HepG2 (cell line): ENCODE data around the gene TMEM183A. TPM values are rescaled to one million over a fixed set of nuclear protein-coding genes. Genes with fewer than 3 reads are reported as not detected.

Source experiments
- ARNTL ChIP-seq: sonication (generic); formaldehyde crosslinking; IDR thresholded peaks from 2 replicates; pipeline ENCODE4 v1.4.0; 2020; ENCODE audit warnings: mild to moderate bottlenecking, missing genetic modification reagents
- CBFB ChIP-seq: sonication (generic); formaldehyde crosslinking; IDR thresholded peaks from 2 replicates; pipeline ENCODE4 v1.4.0; 2020; ENCODE audit warnings: missing genetic modification reagents
- CCDC6 ChIP-seq: sonication (generic); formaldehyde crosslinking; IDR thresholded peaks from 2 replicates; pipeline ENCODE4 v1.8.1; 2022; ENCODE audit warnings: mild to moderate bottlenecking, missing genetic modification reagents, moderate library complexity
- GABPB1 ChIP-seq: IDR thresholded peaks from 2 replicates; pipeline ENCODE4 v1.6.1; 2016; ENCODE audit warnings: mild to moderate bottlenecking, missing genetic modification reagents, moderate library complexity, missing compliant biosample characterization
- KDM2A ChIP-seq: sonication (generic); formaldehyde crosslinking; IDR thresholded peaks from 2 replicates; pipeline ENCODE4 v1.4.0; 2020; ENCODE audit warnings: low read depth, missing genetic modification reagents, borderline replicate concordance
- MTERF4 ChIP-seq: sonication (generic); formaldehyde crosslinking; IDR thresholded peaks from 2 replicates; pipeline ENCODE4 v1.8.0; 2023; ENCODE audit warnings: mild to moderate bottlenecking, missing genetic modification reagents
- NBN ChIP-seq: fragments of 450-650 bp; conservative IDR thresholded peaks from 2 replicates; pipeline ENCODE4 v1.6.1; 2017
- NFAT5 ChIP-seq: sonication (generic); formaldehyde crosslinking; IDR thresholded peaks from 2 replicates; pipeline ENCODE4 v1.4.0; 2020; ENCODE audit warnings: missing genetic modification reagents
- NR2F1 ChIP-seq, 2 experiments: fragments of 450-650 bp in 1 of 2; formaldehyde crosslinking in 1 of 2; IDR thresholded peaks; 2 replicates each; pipeline versions ENCODE4 v1.5.0 to v1.6.1; 2016 to 2020; ENCODE audit warnings: mild to moderate bottlenecking in 1 of 2, missing compliant biosample characterization in 1 of 2, missing genetic modification reagents in 1 of 2, moderate library complexity in 1 of 2
- NR3C1 ChIP-seq: sonication (generic); formaldehyde crosslinking; IDR thresholded peaks from 2 replicates; pipeline ENCODE4 v1.4.0; 2020; ENCODE audit warnings: missing genetic modification reagents
- RBFOX2 ChIP-seq: fragments of 200-400 bp; formaldehyde crosslinking; IDR thresholded peaks from 2 replicates; pipeline ENCODE4 v1.6.1; 2017; ENCODE audit warnings: low read depth, mild to moderate bottlenecking, low read length
- TCF7L2 ChIP-seq: IDR thresholded peaks from 2 replicates; pipeline ENCODE4 v1.6.1; 2011; ENCODE audit warnings: mild to moderate bottlenecking, low read depth, low read length, moderate library complexity
- TFDP2 ChIP-seq: sonication (generic); formaldehyde crosslinking; IDR thresholded peaks from 2 replicates; pipeline ENCODE4 v1.4.0; 2020; ENCODE audit warnings: missing genetic modification reagents
- TGIF2 ChIP-seq: IDR thresholded peaks from 2 replicates; pipeline ENCODE4 v1.6.1; 2016; ENCODE audit warnings: control low read depth, missing compliant biosample characterization
- ZBTB38 ChIP-seq: sonication (generic); formaldehyde crosslinking; IDR thresholded peaks from 2 replicates; pipeline ENCODE4 v1.5.1; 2020; ENCODE audit warnings: mild to moderate bottlenecking, missing genetic modification reagents
- ZBTB39 ChIP-seq: sonication (generic); formaldehyde crosslinking; IDR thresholded peaks from 2 replicates; pipeline ENCODE4 v1.5.0; 2020; ENCODE audit warnings: missing genetic modification reagents
- ZNF280B ChIP-seq: sonication (generic); formaldehyde crosslinking; IDR thresholded peaks from 2 replicates; pipeline ENCODE4 v1.5.0; 2020; ENCODE audit warnings: missing genetic modification reagents, mild to moderate bottlenecking, borderline replicate concordance
- polyA plus RNA-seq, 8 experiments: library from polyadenylated mRNA; depleted of rRNA in 3 of 8; stranded (reverse) in 7 of 8; unstranded in 1 of 8; fragments of >200 nt; fragmentation: Illumina TruSeq in 4 of 8; extraction: Trizol in 4 of 8; gene quantifications; 2 replicates each; pipeline versions ENCODE4 v1.2.1 to v1.2.3, GENCODE V29; 2011 to 2016; ENCODE audit warnings: low read depth in 4 of 8, missing spikeins in 1 of 8, mixed read lengths in 1 of 8; ENCODE audit not compliant: insufficient read depth in 1 of 8
- total RNA-seq, 5 experiments: library from RNA; depleted of rRNA; stranded (reverse); fragments of >200 nt; fragmentation: Illumina TruSeq; extraction: Trizol; gene quantifications; 2 replicates each; pipeline ENCODE4 v1.2.3, GENCODE V29; 2016; ENCODE audit warnings: low read depth in 1 of 5

TMEM183A gene
- total and polyA plus RNA-seq, 2 of the 13 experiments (the other 11 are each of a cell fraction or from before 2014, with no cell fraction given) = 59.7 to 82.0 TPM

GRCh38 chr1:203026031-203026665 is 19.0 kb downstream of the TMEM183A start, which contains the start of gene PPFIA4 (continued):
- TF ChIP-seq ZNF280B (CRISPR knock-in tag) (peak; percentile 45; the same call in 1 of the 2 replicates), MTERF4 (CRISPR knock-in tag) (0 out of 2 replicates have a peak, but pooled peaks have one; percentile 57), ZBTB38 (peak; percentile 91), CCDC6 (CRISPR knock-in tag) (peak; percentile 68; the same call in 1 of the 2 replicates), ZBTB39 (CRISPR knock-in tag) (no peak), NR3C1 (no peak), GABPB1 (CRISPR knock-in tag) (peak; percentile 43; the same call in 1 of the 2 replicates), NR2F1 (CRISPR knock-in tag; IDR thresholded peaks at IDR 0.05) (no peak), NBN (no peak), RBFOX2 (peak; percentile 70), CBFB (CRISPR knock-in tag) (no peak), TFDP2 (0 out of 2 replicates have a peak, but pooled peaks have one; percentile 28), KDM2A (CRISPR knock-in tag) (peak; percentile 89; the same call in 1 of the 2 replicates), TGIF2 (no peak), TCF7L2 (no peak), NFAT5 (peak; percentile 62; the same call in 1 of the 2 replicates), ARNTL (CRISPR knock-in tag) (peak; percentile 87)
